H9 (cell line): ENCODE measurements around the gene PGGHG. TPM values are rescaled to one million over a fixed set of nuclear protein-coding genes. Genes with fewer than 3 reads are reported as not detected.

Experiments
- DNase-seq: peaks from one replicate; pipeline ENCODE4 v3.0.0-alpha.2; 2017
- H2AFZ ChIP-seq: one replicate; pipeline ENCODE4 v1.6.1; 2013; ENCODE audit warnings: mild to moderate bottlenecking, low read length, control low read depth, moderate library complexity
- H2AK5ac ChIP-seq: 2 replicates; pipeline ENCODE4 v1.6.1; 2013; ENCODE audit warnings: low read length, control low read depth, mixed read lengths; ENCODE audit not compliant: insufficient read length
- H2BK120ac ChIP-seq: one replicate; pipeline ENCODE4 v1.6.1; 2013; ENCODE audit warnings: low read depth, mild to moderate bottlenecking, low read length, control low read depth, inconsistent platforms; ENCODE audit not compliant: poor library complexity, severe bottlenecking
- H2BK12ac ChIP-seq: 2 replicates; pipeline ENCODE4 v1.6.1; 2013; ENCODE audit warnings: low read length, control low read depth, mixed read lengths, low read depth; ENCODE audit not compliant: insufficient read length
- H2BK15ac ChIP-seq: 2 replicates; pipeline ENCODE4 v1.6.1; 2013; ENCODE audit warnings: low read depth, low read length, control low read depth
- H2BK20ac ChIP-seq: one replicate; pipeline ENCODE4 v1.6.1; 2013; ENCODE audit warnings: low read depth, mild to moderate bottlenecking, low read length, control low read depth, inconsistent platforms; ENCODE audit not compliant: poor library complexity, severe bottlenecking
- H2BK5ac ChIP-seq: 2 replicates; pipeline ENCODE4 v1.6.1; 2013; ENCODE audit warnings: low read length, control low read depth, mixed read lengths; ENCODE audit not compliant: insufficient read length
- H3K14ac ChIP-seq: 2 replicates; pipeline ENCODE4 v1.6.1; 2013; ENCODE audit warnings: low read length, control low read depth; ENCODE audit not compliant: insufficient read depth
- H3K18ac ChIP-seq: 2 replicates; pipeline ENCODE4 v1.6.1; 2013; ENCODE audit warnings: low read depth, mild to moderate bottlenecking, mixed read lengths, low read length, control low read depth; ENCODE audit not compliant: insufficient read length
- H3K23ac ChIP-seq: 2 replicates; pipeline ENCODE4 v1.6.1; 2013; ENCODE audit warnings: low read length, control low read depth, mixed read lengths, low read depth; ENCODE audit not compliant: insufficient read length
- H3K23me2 ChIP-seq: 2 replicates; pipeline ENCODE4 v1.6.1; 2013; ENCODE audit warnings: low read depth, mild to moderate bottlenecking, mixed read lengths, low read length, control low read depth; ENCODE audit not compliant: insufficient read length, poor library complexity, severe bottlenecking
- H3K27ac ChIP-seq: 2 replicates; pipeline ENCODE4 v1.5.1; 2013; ENCODE audit warnings: low read length, control low read depth, mixed read lengths, low read depth; ENCODE audit not compliant: insufficient read length
- H3K27me3 ChIP-seq: 2 replicates; pipeline ENCODE4 v1.6.1; 2013; ENCODE audit warnings: low read length, control low read depth, inconsistent platforms; ENCODE audit not compliant: insufficient read depth
- H3K4ac ChIP-seq: 2 replicates; pipeline ENCODE4 v1.6.1; 2013; ENCODE audit warnings: low read depth, mild to moderate bottlenecking, control low read depth, inconsistent platforms, low read length, moderate library complexity
- H3K4me1 ChIP-seq: 2 replicates; pipeline ENCODE4 v1.6.1; 2013; ENCODE audit warnings: low read length, control low read depth, inconsistent platforms; ENCODE audit not compliant: insufficient read depth
- H3K4me2 ChIP-seq: 2 replicates; pipeline ENCODE4 v1.6.1; 2013; ENCODE audit warnings: low read length, control low read depth, mixed read lengths; ENCODE audit not compliant: insufficient read length, insufficient read depth
- H3K56ac ChIP-seq: 2 replicates; pipeline ENCODE4 v1.6.1; 2013; ENCODE audit warnings: low read depth, mild to moderate bottlenecking, mixed read lengths, low read length, control low read depth; ENCODE audit not compliant: insufficient read length
- H3K79me1 ChIP-seq: 2 replicates; pipeline ENCODE4 v1.6.1; 2013; ENCODE audit warnings: low read depth, mild to moderate bottlenecking, moderate library complexity, low read length, control low read depth, inconsistent platforms; ENCODE audit not compliant: insufficient read depth, poor library complexity, severe bottlenecking
- H3K79me2 ChIP-seq: 2 replicates; pipeline ENCODE4 v1.6.1; 2013; ENCODE audit warnings: low read length, control low read depth, inconsistent platforms; ENCODE audit not compliant: insufficient read depth
- H3K9ac ChIP-seq: 2 replicates; pipeline ENCODE4 v1.6.1; 2013; ENCODE audit warnings: low read length, control low read depth, mixed read lengths; ENCODE audit not compliant: insufficient read length; ENCODE audit errors: extremely low read depth
- H3K9me3 ChIP-seq: one replicate; pipeline ENCODE4 v1.6.1; 2013; ENCODE audit warnings: low read depth, low read length, inconsistent platforms; ENCODE audit not compliant: control insufficient read depth
- H3T11ph ChIP-seq: one replicate; pipeline ENCODE4 v1.6.1; 2013; ENCODE audit warnings: mild to moderate bottlenecking, low read length, control low read depth, inconsistent platforms
- H4K20me1 ChIP-seq: one replicate; pipeline ENCODE4 v1.6.1; 2013; ENCODE audit not compliant: control insufficient read depth, insufficient read length, insufficient read depth
- H4K5ac ChIP-seq: 2 replicates; pipeline ENCODE4 v1.6.1; 2013; ENCODE audit warnings: low read depth, mild to moderate bottlenecking, mixed read lengths, low read length, control low read depth; ENCODE audit not compliant: insufficient read length
- H4K8ac ChIP-seq: replicated peaks from 2 replicates; pipeline ENCODE4 v1.6.1; 2013; ENCODE audit warnings: low read length, control low read depth, mixed read lengths, low read depth; ENCODE audit not compliant: insufficient read length
- H4K91ac ChIP-seq: 2 replicates; pipeline ENCODE4 v1.6.1; 2013; ENCODE audit warnings: low read depth, mild to moderate bottlenecking, moderate library complexity, mixed read lengths, low read length, control low read depth; ENCODE audit not compliant: insufficient read length
- H3K27ac Mint-ChIP-seq, 3 experiments: 2 replicates in 2 of 3; 3 replicates in 1 of 3; pipeline ENCODE4 v1.8.0; 2020 to 2021; ENCODE audit warnings: mixed read lengths in 3 of 3, mild to moderate bottlenecking in 1 of 3, moderate library complexity in 1 of 3
- H3K27me3 Mint-ChIP-seq: 2 replicates; pipeline ENCODE4 v1.8.0; 2021; ENCODE audit warnings: low read depth, mild to moderate bottlenecking, moderate library complexity, mixed read lengths
- H3K36me3 Mint-ChIP-seq, 3 experiments: 2 replicates in 2 of 3; 3 replicates in 1 of 3; pipeline ENCODE4 v1.8.0; 2020 to 2021; ENCODE audit warnings: low read depth in 3 of 3, mixed read lengths in 3 of 3; ENCODE audit not compliant: insufficient read depth in 1 of 3
- H3K4me1 Mint-ChIP-seq, 2 experiments: 2 replicates each; pipeline ENCODE4 v1.8.0; 2020; ENCODE audit warnings: mixed read lengths in 2 of 2
- H3K4me3 Mint-ChIP-seq, 2 experiments: 2 replicates in 1 of 2; 3 replicates in 1 of 2; pipeline ENCODE4 v1.8.0; 2020 to 2021; ENCODE audit warnings: mild to moderate bottlenecking in 2 of 2, mixed read lengths in 2 of 2, moderate library complexity in 1 of 2
- H3K9me3 Mint-ChIP-seq, 2 experiments: 2 replicates in 1 of 2; 3 replicates in 1 of 2; pipeline ENCODE4 v1.8.0; 2020; ENCODE audit warnings: mild to moderate bottlenecking in 2 of 2, mixed read lengths in 2 of 2, moderate library complexity in 1 of 2
- WGBS: extraction: QIAGEN DNeasy Blood & Tissue Kit; methylation state at CpG from one replicate; pipeline ENCODE4 v1.1.7; 2013; ENCODE audit warnings: missing lambda C conversion rate, low lambda C conversion rate, mixed read lengths; ENCODE audit not compliant: insufficient read length; ENCODE audit errors: extremely low coverage; 5-methylcytosine and 5-hydroxymethylcytosine counted together
- total RNA-seq: library from RNA; stranded (reverse); gene quantifications from 2 replicates; pipeline ENCODE4 v1.2.1, GENCODE V29; 2021
- TF ChIP-seq, protein P1 (sequence below): fragments of 200-600 bp; sonication (generic); conservative IDR thresholded peaks from 3 replicates; pipeline ENCODE4 v1.8.0; 2021; ENCODE audit warnings: antibody characterized with exemption, mild to moderate bottlenecking

The PGGHG gene
- total RNA-seq, 1 experiment from 2014 or later = 58.3 TPM

DNA sequence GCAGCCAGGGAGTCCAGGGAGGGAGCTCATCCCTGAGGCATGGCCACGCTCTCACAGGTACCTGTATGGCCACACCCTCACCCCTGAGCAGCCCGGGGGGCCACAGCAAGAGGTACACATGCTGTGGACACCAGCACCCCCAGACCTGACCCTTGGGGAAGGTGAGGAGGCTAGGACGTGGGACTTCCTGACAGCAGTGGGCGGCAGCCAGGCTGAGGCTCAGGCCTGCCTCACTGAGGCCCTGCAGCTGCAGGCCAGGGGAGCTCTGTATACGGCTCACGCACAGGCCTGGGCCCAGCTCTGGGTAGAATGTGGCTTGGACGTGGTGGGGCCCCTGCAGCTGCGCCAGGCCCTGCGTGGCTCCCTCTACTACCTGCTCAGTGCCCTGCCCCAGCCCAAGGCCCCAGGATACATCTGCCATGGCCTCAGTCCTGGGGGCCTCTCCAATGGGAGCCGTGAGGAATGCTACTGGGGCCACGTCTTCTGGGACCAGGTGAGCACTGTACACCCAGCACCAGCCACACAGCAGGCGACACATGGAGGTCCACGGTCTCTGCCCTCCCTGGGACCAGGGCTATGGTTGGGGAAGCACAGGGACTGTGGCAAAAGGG lies 1.8 kb downstream of the PGGHG start:
- no peaks in the 10 kb centered on the region for H3K4me1 ChIP-seq
- no peak overlapping the region for H2AK5ac ChIP-seq
- H3K79me1 ChIP-seq = no peaks in the 10 kb centered on the region
- H3K9ac ChIP-seq = no peak overlapping the region
- H3K4ac ChIP-seq = no peak overlapping the region
- no peak overlapping the region for H3K4me2 ChIP-seq
- H4K5ac ChIP-seq = no peak overlapping the region
- H3K36me3 Mint-ChIP-seq = peaks cover 19 to 40% (median 23%) of the 10 kb centered on the region in 3 experiments
- H3K23me2 ChIP-seq = peaks cover 9% of the 10 kb centered on the region
- H3K27me3 Mint-ChIP-seq = peaks cover 13% of the 10 kb centered on the region
- no peaks in the 10 kb centered on the region for H3K79me2 ChIP-seq
- TF ChIP-seq, protein P1, sequence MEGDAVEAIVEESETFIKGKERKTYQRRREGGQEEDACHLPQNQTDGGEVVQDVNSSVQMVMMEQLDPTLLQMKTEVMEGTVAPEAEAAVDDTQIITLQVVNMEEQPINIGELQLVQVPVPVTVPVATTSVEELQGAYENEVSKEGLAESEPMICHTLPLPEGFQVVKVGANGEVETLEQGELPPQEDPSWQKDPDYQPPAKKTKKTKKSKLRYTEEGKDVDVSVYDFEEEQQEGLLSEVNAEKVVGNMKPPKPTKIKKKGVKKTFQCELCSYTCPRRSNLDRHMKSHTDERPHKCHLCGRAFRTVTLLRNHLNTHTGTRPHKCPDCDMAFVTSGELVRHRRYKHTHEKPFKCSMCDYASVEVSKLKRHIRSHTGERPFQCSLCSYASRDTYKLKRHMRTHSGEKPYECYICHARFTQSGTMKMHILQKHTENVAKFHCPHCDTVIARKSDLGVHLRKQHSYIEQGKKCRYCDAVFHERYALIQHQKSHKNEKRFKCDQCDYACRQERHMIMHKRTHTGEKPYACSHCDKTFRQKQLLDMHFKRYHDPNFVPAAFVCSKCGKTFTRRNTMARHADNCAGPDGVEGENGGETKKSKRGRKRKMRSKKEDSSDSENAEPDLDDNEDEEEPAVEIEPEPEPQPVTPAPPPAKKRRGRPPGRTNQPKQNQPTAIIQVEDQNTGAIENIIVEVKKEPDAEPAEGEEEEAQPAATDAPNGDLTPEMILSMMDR = no peak
- no peak overlapping the region for H3T11ph ChIP-seq
- no peak overlapping the region for H2BK15ac ChIP-seq
- peaks cover 7% of the 10 kb centered on the region; the same call in 1 of the 2 replicates for H3K27me3 ChIP-seq
- no peak overlapping the region for H3K27ac ChIP-seq
- H3K56ac ChIP-seq = no peak overlapping the region
- no peak overlapping the region for H4K91ac ChIP-seq
- no CpG with 5 or more reads among the region's 13 CpGs for WGBS
- H4K20me1 ChIP-seq = no peaks in the 10 kb centered on the region
- no peak overlapping the region for H2BK20ac ChIP-seq
- H4K8ac ChIP-seq = no peak overlapping the region
- H3K27ac Mint-ChIP-seq = peak overlapping the region; percentile 30 to 95 (median 59); a peak in 4 of 7 replicates
- H3K4me3 Mint-ChIP-seq = peak overlapping the region; percentile 19 to 61; a peak in 1 of 5 replicates
- H2BK120ac ChIP-seq = no peak overlapping the region
- H3K14ac ChIP-seq = no peak overlapping the region; the same call in 1 of the 2 replicates
- H3K9me3 Mint-ChIP-seq = no peaks in the 10 kb centered on the region
- no peak for DNase-seq
- H2BK5ac ChIP-seq = no peak overlapping the region
- H3K9me3 ChIP-seq = no peaks in the 10 kb centered on the region
- H3K18ac ChIP-seq = no peak overlapping the region
- H3K4me1 Mint-ChIP-seq = peaks cover 25 to 32% of the 10 kb centered on the region in 2 experiments
- H3K23ac ChIP-seq = no peak overlapping the region
- no peak overlapping the region for H2BK12ac ChIP-seq
- H2AFZ ChIP-seq = no peak overlapping the region
